GM19238 (cell line): ENCODE results near the gene FRMD4A.

ENCODE experiments used
- DNase-seq: peaks from one replicate; pipeline ENCODE4 v3.0.0; 2011; ENCODE audit warnings: low spot score; ENCODE audit not compliant: insufficient read length

FRMD4A gene

GRCh38 chr10:14330388-14331061, at the start of gene FRMD4A:
Gene FRMD4A (minus strand): TSS chr10:14330924.
- no peak for DNase-seq

GRCh38 chr10:14379556-14380280, 49.0 kb upstream of the FRMD4A start:
- DNase-seq: no peak

- no peak for DNase-seq
Observed at GRCh38 chr10:14378387-14378960, 47.8 kb upstream of the FRMD4A start.

GRCh38 chr10:14377591-14378175, 47.0 kb upstream of the FRMD4A start:
- DNase-seq: no peak

- DNase-seq: no peak
Observed at GRCh38 chr10:14374745-14375445, 44.2 kb upstream of the FRMD4A start.

GRCh38 chr10:14372606-14373005, 41.9 kb upstream of the FRMD4A start:
- no peak for DNase-seq

- DNase-seq: no peak
Observed at GRCh38 chr10:14371581-14371980, 40.9 kb upstream of the FRMD4A start.

- DNase-seq: no peak
Observed at GRCh38 chr10:14370894-14371293, 40.2 kb upstream of the FRMD4A start.

- no peak for DNase-seq
Observed at GRCh38 chr10:14369906-14370305, 39.2 kb upstream of the FRMD4A start.

GRCh38 chr10:14366760-14367159, 36.0 kb upstream of the FRMD4A start:
- DNase-seq: no peak

GRCh38 chr10:14365266-14365665, 34.5 kb upstream of the FRMD4A start:
- no peak for DNase-seq

GRCh38 chr10:14362104-14362503, 31.4 kb upstream of the FRMD4A start:
- DNase-seq: no peak

- no peak for DNase-seq
Observed at GRCh38 chr10:14360961-14361360, 30.2 kb upstream of the FRMD4A start.

- DNase-seq: no peak
Observed at GRCh38 chr10:14360515-14360914, 29.8 kb upstream of the FRMD4A start.

- no peak for DNase-seq
Observed at GRCh38 chr10:14358886-14359573, 28.3 kb upstream of the FRMD4A start.

GRCh38 chr10:14356921-14357320, 26.2 kb upstream of the FRMD4A start:
- DNase-seq: no peak

- no peak for DNase-seq
Observed at GRCh38 chr10:14355750-14356149, 25.0 kb upstream of the FRMD4A start.

GRCh38 chr10:14353291-14353913, 22.7 kb upstream of the FRMD4A start:
- no peak for DNase-seq

GRCh38 chr10:14350006-14350405, 19.3 kb upstream of the FRMD4A start:
- no peak for DNase-seq

- no peak for DNase-seq
Observed at GRCh38 chr10:14349081-14349480, 18.4 kb upstream of the FRMD4A start.

- no peak for DNase-seq
Observed at GRCh38 chr10:14345262-14345661, 14.5 kb upstream of the FRMD4A start.
